ENCODE data around the gene FER. TPM values are rescaled to one million over a fixed set of nuclear protein-coding genes. Genes with fewer than 3 reads are reported as not detected.

Gene FER
- polyA plus RNA-seq, 1 donor (not counting 4 experiments of a cell fraction or from before 2014, with no cell fraction given): 17.1 TPM

DNA sequence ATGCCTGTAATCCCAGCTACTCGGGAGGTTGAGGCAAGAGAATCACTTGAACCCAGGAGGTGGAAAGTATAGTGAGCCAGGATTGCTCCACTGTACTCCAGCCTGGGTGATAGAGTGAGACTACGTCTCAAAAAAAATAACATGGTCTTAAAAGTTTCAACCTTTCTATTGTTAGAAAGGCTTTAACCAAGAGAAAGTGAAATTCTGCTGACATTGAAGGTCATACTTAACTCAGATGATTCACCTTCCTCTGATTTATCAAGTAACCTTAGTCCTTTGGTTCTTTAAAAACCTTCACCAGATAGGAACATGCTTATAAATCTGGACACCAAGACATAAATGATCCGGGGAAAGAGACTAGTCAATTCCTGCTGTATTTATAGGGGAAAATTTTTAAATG lies 73.3 kb downstream of the FER start:
- dilution Hi-C loops (cut with MboI; ENCODE audit: extremely low pct_ligation_motif_present, low sequenced_read_pairs): no loop called here
- Histone ChIP-seq H2AFZ (ENCODE audit: control insufficient read depth, low read length) (no peak overlapping the region), H3K4me1 (ENCODE audit: control insufficient read depth, extremely low read depth, insufficient read depth, low read length) (no peaks in the 10 kb centered on the region), H3K27me3 (ENCODE audit: control insufficient read depth, extremely low read depth, insufficient read depth, low read length) (no peaks in the 10 kb centered on the region), H3K79me2 (ENCODE audit: control insufficient read depth, insufficient read depth, low read length) (peaks cover 6% of the 10 kb centered on the region), H3K9me3 (ENCODE audit: control insufficient read depth, low read depth, low read length) (no peaks in the 10 kb centered on the region), H3K36me3 (ENCODE audit: control insufficient read depth in 2 of 2, extremely low read depth in 1 of 2, insufficient read depth in 2 of 2, low read length in 2 of 2) (no peaks in the 10 kb centered on the region), H3K9me1 (ENCODE audit: control insufficient read depth, extremely low read depth, insufficient read depth, low read length) (no peaks in the 10 kb centered on the region), H4K20me1 (ENCODE audit: control insufficient read depth, extremely low read depth, insufficient read depth, low read length) (no peaks in the 10 kb centered on the region), H3K4me2 (ENCODE audit: control insufficient read depth, extremely low read depth, insufficient read depth, low read depth, low read length) (no peak overlapping the region), H3K4me3 (ENCODE audit: control insufficient read depth in 2 of 3, extremely low read depth in 1 of 3, insufficient read depth in 2 of 3, low read depth in 1 of 3, low read length in 3 of 3) (no peak overlapping the region), H3K9ac (ENCODE audit: control insufficient read depth, extremely low read depth, insufficient read depth, low read length) (no peak overlapping the region), H3K27ac (ENCODE audit: control insufficient read depth, insufficient read depth, low read length) (no peak overlapping the region)
- TF ChIP-seq EZH2 (IDR thresholded peaks at IDR 0.05; ENCODE audit: low read length): no peak
- TF ChIP-seq, protein P1, sequence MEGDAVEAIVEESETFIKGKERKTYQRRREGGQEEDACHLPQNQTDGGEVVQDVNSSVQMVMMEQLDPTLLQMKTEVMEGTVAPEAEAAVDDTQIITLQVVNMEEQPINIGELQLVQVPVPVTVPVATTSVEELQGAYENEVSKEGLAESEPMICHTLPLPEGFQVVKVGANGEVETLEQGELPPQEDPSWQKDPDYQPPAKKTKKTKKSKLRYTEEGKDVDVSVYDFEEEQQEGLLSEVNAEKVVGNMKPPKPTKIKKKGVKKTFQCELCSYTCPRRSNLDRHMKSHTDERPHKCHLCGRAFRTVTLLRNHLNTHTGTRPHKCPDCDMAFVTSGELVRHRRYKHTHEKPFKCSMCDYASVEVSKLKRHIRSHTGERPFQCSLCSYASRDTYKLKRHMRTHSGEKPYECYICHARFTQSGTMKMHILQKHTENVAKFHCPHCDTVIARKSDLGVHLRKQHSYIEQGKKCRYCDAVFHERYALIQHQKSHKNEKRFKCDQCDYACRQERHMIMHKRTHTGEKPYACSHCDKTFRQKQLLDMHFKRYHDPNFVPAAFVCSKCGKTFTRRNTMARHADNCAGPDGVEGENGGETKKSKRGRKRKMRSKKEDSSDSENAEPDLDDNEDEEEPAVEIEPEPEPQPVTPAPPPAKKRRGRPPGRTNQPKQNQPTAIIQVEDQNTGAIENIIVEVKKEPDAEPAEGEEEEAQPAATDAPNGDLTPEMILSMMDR (optimal IDR thresholded peaks at IDR 0.05 in 1 of 3, IDR thresholded peaks at IDR 0.05 in 1 of 3, conservative IDR thresholded peaks at IDR 0.05 in 1 of 3; ENCODE audit: extremely low read depth in 1 of 3, insufficient read depth in 2 of 3, low read length in 3 of 3): no peak
- DNase-seq (ENCODE audit: low read depth, low spot score) (no peak), FAIRE-seq (no peak)

DNA sequence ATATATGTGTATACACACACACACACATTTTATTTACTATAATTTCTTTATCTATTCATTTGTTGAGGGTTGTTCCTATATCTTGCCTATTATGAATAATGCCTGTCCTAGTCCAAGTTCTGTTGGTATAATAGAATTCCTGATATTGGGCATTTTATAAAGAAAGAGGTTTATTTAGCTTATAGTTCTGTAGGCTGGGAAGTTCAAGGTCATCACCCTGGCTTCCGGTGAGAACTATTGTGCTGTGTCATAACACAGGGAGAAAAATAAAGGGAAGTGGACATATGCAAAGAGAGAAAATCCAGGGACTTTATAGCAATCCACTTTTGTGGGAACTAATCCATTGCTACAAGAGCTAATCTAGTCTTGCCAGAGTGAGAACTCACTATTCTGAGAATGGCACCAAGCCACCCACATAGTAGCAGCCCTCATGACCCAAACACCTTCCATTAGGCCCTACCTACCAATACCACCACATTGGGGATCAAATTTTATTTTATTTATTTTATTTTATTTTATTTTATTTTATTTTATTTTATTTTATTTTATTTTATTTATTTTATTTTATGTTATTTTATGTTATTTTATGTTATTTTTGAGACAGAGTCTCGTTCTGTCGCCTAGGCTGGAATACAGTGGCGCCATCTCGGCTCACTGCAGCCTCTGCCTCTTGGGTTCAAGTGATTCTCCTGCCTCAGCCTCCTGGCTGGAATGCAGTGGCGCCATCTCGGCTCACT lies 74.7 kb downstream of the FER start:
- no peak overlapping the region for H2AFZ ChIP-seq (ENCODE audit: control insufficient read depth, low read length)
- H3K79me2 ChIP-seq (ENCODE audit: control insufficient read depth, insufficient read depth, low read length): peaks cover 10% of the 10 kb centered on the region
- no peak overlapping the region for H3K9ac ChIP-seq (ENCODE audit: control insufficient read depth, extremely low read depth, insufficient read depth, low read length)
- TF ChIP-seq, protein P1 (optimal IDR thresholded peaks at IDR 0.05 in 1 of 3, IDR thresholded peaks at IDR 0.05 in 1 of 3, conservative IDR thresholded peaks at IDR 0.05 in 1 of 3; ENCODE audit: extremely low read depth in 1 of 3, insufficient read depth in 2 of 3, low read length in 3 of 3): no peak
- TF ChIP-seq EZH2 (IDR thresholded peaks at IDR 0.05; ENCODE audit: low read length): no peak
- FAIRE-seq (no peak), DNase-seq (ENCODE audit: low read depth, low spot score) (no peak)
- no peak overlapping the region for H3K4me2 ChIP-seq (ENCODE audit: control insufficient read depth, extremely low read depth, insufficient read depth, low read depth, low read length)
- H3K27ac ChIP-seq (ENCODE audit: control insufficient read depth, insufficient read depth, low read length): no peak overlapping the region
- H3K9me1 ChIP-seq (ENCODE audit: control insufficient read depth, extremely low read depth, insufficient read depth, low read length): no peaks in the 10 kb centered on the region
- H3K36me3 ChIP-seq (ENCODE audit: control insufficient read depth in 2 of 2, extremely low read depth in 1 of 2, insufficient read depth in 2 of 2, low read length in 2 of 2): no peaks in the 10 kb centered on the region
- no peaks in the 10 kb centered on the region for H3K27me3 ChIP-seq (ENCODE audit: control insufficient read depth, extremely low read depth, insufficient read depth, low read length)
- H3K4me1 ChIP-seq (ENCODE audit: control insufficient read depth, extremely low read depth, insufficient read depth, low read length): no peaks in the 10 kb centered on the region
- H4K20me1 ChIP-seq (ENCODE audit: control insufficient read depth, extremely low read depth, insufficient read depth, low read length): no peaks in the 10 kb centered on the region
- dilution Hi-C loops (cut with MboI; ENCODE audit: extremely low pct_ligation_motif_present, low sequenced_read_pairs): no loop called here
- no peaks in the 10 kb centered on the region for H3K9me3 ChIP-seq (ENCODE audit: control insufficient read depth, low read depth, low read length)
- H3K4me3 ChIP-seq (ENCODE audit: control insufficient read depth in 2 of 3, extremely low read depth in 1 of 3, insufficient read depth in 2 of 3, low read depth in 1 of 3, low read length in 3 of 3): no peak overlapping the region

Measured in keratinocyte (primary cell).